ENCODE data around the gene NLRC5.
A peak's percentile ranks its signal among the peaks of the same experiment; 100 is the strongest.

The NLRC5 gene, protein sequence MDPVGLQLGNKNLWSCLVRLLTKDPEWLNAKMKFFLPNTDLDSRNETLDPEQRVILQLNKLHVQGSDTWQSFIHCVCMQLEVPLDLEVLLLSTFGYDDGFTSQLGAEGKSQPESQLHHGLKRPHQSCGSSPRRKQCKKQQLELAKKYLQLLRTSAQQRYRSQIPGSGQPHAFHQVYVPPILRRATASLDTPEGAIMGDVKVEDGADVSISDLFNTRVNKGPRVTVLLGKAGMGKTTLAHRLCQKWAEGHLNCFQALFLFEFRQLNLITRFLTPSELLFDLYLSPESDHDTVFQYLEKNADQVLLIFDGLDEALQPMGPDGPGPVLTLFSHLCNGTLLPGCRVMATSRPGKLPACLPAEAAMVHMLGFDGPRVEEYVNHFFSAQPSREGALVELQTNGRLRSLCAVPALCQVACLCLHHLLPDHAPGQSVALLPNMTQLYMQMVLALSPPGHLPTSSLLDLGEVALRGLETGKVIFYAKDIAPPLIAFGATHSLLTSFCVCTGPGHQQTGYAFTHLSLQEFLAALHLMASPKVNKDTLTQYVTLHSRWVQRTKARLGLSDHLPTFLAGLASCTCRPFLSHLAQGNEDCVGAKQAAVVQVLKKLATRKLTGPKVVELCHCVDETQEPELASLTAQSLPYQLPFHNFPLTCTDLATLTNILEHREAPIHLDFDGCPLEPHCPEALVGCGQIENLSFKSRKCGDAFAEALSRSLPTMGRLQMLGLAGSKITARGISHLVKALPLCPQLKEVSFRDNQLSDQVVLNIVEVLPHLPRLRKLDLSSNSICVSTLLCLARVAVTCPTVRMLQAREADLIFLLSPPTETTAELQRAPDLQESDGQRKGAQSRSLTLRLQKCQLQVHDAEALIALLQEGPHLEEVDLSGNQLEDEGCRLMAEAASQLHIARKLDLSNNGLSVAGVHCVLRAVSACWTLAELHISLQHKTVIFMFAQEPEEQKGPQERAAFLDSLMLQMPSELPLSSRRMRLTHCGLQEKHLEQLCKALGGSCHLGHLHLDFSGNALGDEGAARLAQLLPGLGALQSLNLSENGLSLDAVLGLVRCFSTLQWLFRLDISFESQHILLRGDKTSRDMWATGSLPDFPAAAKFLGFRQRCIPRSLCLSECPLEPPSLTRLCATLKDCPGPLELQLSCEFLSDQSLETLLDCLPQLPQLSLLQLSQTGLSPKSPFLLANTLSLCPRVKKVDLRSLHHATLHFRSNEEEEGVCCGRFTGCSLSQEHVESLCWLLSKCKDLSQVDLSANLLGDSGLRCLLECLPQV (N-terminal part only)

DNA sequence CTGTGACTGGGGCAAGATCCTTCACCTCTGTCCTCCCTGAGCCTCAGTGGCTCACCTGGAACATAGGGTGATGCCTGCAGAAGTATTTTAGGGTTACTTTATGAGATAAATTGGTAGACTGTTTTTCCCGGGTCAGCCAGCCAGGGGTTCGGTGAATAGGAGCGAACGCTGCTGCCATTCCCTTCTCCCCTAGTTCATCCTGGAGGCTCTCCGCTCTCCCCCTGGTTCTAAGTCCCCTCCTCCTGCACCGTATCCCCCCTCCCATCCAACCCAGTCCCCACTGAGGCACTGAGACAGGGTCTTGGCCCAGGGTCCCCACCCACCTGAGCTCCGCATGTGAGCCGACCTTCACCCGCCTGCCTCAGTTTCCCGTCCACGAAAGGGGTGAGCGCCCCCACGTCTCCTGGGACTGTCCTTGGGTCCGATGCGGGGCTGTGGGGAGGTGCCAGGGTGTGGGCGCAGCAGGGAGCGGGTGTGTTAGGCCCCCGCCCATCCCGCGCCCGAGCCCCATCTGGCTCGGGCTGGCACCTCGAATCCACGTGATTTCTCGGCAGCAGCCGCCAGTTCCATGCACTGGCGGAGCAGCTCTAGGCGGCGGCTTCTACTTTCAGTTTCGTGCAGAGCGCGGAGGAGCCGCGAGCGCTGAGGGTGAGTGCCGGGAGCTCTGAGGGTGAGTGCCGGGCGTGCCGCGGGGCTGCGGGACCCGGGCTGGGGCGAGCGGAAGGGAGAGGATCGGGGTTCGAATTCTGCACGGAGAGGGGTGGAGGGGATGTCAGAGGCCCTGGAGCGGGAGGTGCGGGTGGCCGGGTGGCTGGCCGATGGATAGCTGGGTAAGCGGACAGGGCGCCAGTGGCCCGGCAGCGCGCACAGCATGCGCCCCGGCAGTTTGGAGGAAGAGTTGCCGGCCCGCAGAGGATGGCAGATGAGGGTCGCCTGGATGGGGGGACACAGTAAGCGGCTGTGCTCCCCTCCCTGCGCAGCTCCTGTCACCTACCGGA, at the start of gene NLRC5:
Gene NLRC5 (plus strand): TSS at position 610 of the 998 bp plus-strand sequence. CDS start 31,156 bp downstream, outside the sequence.
- peak; percentile 93 for DNase-seq

DNA sequence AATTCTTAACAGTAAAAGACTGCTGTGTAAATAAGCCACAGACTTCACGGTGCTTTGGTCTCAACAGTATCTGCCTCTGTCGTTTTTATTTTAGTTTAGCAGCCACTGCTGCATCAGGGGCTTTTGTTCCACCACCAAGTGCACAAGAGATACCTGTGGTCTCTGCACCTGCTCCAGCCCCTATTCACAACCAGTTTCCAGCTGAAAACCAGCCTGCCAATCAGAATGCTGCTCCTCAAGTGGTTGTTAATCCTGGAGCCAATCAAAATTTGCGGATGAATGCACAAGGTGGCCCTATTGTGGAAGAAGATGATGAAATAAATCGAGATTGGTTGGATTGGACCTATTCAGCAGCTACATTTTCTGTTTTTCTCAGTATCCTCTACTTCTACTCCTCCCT, 49.6 kb upstream of the NLRC5 start:
- no peak for DNase-seq

DNA sequence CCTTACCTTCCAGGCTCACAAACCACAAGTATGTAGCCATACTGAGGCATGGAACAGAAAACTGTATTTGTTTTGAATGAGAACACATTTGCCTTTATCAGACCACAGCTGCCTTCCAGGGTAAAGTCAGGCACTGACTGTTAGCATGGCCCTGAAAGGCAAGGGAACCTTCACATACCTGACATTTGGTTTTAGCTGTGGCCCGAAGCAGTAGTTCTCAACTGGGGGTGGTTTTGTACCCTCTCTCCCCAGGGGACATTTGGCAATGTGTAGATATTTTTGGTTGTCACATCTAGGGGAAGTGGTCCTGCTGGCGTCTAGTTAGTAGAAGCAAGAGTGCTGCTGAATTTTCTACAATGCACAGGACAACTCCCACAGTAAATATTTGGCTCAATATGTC, 48.3 kb upstream of the NLRC5 start:
- no peak for DNase-seq

DNA sequence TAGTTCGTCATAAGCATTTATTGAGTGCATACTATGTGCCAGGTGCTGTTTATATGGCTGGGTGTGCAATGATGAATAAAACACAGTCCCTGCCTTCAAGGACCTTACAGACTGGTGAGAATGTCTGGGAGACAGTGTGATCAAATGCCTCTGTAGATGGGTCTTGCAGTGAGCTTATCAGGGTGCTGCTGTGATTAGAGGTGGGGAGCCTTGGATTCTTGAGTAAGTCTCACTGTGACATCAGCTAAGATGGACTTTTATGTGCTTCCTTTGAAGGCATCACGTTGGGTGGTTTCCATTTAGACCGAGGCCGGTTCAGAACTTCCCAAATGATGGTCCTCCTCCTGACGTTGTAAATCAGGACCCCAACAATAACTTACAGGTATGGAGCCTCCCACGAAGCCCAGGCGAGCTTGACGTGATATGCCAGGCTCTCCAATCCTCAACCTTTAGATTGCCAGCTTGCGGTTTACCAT, 47.5 kb upstream of the NLRC5 start:
- no peak for DNase-seq

DNA sequence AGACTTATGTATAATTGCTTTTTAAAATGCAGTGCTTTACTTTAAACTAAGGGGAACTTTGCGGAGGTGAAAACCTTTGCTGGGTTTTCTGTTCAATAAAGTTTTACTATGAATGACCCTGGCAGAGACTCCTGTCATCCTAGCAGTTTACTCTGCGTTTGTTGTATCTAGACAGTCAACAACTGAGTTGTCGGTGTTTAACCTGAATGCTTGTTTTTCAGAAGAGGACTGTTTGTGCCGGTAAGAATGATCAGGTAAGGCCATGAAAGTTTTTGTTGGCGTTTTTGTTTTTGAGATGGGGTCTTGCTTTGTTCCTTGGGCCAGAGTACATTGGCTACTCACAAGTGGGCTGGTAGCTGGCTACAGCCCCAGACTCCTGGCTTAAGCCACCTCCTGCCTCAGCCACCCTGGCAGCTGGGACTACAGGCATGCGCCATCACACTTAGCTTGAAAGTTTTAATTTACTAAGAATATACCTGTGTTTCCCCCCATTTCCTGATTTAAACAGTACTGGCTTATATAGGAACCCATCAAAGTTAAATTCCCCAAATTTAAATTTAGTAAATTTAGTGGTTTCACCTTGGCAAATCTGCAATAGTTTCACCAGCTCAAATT, 45.5 kb upstream of the NLRC5 start:
- no peak for DNase-seq

DNA sequence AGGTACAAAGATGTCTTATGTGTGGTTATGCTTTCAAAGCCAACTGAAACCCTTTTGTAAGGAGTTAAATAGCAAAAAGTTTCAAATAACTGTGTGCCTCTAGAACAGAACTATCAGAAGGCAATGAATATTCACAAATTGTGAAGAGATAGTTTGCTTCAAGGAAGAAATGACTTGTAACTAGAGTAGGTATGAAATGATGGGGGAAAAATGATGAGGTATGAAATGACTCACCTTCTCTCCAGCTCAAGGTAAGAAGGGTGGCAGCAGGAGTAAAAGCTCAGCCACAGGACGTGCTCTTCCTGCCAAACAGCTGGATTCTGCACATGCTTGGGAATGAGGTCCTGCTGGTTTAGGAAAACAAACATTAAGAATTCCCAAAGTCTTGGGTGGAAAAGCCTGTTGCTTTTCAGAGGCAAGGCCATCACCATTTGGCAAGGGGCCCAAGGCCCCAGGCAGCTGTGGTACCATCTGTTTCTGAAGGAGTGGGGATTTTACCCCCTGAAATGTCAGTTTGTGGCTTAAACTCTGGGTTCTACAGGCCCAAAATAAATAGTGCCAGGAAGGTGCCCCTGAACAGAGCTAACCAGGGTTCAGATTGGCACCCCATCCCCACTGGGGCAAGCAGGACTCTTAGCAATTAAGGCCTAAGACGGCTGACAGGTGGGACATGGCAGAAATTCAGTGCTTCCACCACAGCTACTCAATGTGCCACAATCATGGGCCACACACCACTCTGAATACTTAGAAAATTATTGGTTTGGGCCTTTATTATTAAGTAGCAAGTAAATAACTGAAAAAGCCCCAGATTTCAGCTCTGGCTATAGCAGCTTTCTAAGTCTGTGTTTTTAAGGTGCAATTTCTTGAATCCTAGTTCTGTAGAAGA, 44.2 kb upstream of the NLRC5 start:
- no peak for DNase-seq

DNA sequence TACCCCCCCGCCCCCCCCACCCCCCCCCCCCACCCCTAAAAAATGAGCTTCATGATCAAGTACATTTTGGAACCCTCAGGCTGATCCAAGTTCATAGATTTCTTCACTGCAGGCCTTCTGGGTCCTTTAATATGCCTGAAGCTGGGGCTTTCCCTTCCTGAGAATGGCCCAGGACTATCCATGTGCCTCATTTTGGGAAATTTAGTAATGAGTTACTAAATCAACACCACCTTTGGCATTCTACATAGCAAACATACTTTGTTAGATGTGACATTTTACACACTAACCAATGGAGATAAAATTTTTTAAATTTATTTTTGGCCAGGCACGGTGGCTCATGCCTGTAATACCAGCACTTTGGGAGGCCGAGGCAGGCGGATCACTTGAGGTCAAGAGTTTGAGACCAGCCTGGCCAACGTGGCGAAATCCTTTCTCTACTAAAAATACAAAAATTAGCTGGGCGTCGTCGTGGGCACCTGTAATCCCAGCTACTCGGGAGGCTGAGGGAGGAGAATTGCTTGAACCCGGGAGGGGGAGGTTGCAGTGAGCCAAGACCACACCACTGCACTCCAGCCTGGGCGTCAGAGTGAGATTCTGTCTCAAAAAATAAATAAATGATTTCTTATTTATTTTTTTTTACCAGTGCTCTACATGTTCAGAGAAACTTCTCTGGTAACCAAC, 43.4 kb upstream of the NLRC5 start:
- DNase-seq: no peak

DNA sequence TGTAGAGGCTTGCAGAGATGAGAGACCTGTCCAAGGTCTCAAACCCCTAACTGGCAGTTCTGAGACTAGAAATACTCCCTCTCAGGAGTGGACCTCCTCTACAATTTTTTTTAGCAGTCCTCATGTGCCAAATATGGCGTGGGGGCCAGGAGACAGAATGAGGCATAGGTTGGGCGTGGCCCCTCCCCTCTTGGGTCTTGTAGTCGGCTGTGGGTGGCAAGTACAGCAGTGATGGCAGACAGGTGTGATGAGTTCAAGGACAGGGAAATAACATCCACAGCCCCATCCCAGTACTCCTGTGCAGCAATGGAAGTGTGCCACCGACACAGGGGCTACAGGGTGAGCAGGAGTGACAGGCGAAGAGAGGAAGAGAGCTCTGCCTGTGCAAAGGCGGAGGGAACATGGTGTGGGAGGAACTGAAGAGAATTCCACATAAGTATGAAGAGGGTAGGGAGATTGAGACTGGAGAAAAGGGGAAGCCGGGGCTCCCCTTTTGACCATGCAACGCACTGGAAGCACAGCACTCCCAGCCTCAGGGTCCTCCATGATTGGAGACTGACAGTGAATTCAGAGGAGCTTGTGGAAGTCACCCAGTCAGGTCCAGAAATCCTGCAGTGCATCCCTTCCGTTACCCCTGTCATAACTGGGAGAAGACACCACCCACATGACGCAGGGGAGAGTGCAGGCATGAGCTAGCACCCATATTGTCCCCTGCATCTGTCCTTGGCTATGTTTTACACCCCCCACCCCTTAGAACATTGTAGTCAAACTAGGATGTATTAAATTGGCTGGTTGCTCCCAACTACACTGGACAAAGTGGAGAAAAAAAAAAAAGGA, 42.4 kb upstream of the NLRC5 start:
- no peak for DNase-seq

DNA sequence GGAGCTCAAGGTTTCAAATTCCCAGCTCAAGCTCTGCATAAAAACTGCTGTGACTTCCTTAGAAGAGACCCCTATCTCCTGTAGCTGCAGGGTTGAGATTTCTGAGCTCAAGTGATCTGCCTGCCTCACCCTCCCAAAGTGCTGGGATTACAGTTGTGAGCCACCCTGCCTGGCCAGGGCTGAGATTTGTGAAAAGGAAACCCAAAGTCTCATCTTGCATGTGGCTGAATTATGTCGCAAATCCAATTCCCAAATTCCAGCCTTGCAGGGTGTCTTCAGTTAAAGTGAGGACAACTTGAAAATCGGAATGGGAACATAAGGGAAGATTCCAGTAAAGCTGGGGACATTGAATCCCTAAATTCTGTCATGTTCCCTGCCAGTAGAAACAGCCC, 41.8 kb upstream of the NLRC5 start:
- no peak for DNase-seq

DNA sequence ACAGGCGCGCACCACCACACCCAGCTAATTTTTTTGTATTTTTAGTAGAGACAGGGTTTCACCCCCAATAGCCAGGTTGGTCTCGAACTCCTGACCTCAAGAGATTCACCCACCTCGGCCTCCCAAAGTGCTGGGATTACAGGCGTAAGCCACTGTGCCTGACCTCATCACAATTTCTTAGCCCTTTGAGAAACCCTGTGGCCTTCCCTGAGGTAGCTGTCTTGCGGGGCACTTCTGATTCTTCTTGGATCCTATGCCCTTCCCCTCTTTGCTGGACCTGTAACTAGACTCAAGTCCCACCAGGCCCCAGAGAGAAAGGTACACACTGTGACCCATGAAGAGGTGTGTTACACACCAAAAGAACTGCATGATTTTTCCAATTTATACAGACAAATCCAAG, 41.1 kb upstream of the NLRC5 start:
- no peak for DNase-seq

DNA sequence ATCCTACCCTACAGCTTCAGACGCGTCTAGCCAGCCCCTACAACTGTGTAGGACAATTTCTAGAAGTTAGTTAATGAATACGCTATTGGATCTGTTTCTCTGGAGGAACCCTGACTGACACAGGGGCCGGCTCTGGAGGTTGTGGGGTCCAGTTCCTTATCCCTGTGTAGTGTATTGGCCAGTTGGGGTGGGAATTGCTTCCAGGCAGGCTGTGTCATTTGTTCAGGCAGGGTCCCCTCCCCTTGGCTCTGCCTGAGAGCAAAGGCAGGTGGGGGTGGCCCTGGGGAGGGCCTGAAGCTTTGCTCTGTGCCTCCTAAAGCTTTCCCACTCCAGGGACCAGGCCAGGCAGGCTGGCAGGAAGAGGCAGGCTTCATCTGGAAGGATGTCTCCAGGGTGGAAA, 39.3 kb upstream of the NLRC5 start:
- DNase-seq: no peak

DNA sequence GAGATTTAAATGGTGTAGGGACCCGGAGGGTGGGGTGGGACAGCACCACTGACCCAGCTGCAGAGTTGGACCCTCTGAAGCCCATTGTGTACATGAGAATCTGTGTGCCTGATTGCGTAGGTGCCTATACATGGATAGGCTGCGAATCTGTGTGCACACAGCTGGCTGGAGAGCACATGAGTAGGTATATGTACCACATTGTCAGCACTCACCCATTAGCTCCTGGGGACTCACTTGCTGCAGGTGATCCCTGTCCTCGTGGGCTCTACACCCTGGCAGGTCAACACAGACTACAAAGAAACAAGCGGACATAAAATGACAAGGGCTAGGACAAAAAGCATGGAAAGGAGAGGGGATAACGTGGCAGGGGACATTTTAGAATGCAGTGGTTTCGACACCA, 38.9 kb upstream of the NLRC5 start:
- DNase-seq: no peak

DNA sequence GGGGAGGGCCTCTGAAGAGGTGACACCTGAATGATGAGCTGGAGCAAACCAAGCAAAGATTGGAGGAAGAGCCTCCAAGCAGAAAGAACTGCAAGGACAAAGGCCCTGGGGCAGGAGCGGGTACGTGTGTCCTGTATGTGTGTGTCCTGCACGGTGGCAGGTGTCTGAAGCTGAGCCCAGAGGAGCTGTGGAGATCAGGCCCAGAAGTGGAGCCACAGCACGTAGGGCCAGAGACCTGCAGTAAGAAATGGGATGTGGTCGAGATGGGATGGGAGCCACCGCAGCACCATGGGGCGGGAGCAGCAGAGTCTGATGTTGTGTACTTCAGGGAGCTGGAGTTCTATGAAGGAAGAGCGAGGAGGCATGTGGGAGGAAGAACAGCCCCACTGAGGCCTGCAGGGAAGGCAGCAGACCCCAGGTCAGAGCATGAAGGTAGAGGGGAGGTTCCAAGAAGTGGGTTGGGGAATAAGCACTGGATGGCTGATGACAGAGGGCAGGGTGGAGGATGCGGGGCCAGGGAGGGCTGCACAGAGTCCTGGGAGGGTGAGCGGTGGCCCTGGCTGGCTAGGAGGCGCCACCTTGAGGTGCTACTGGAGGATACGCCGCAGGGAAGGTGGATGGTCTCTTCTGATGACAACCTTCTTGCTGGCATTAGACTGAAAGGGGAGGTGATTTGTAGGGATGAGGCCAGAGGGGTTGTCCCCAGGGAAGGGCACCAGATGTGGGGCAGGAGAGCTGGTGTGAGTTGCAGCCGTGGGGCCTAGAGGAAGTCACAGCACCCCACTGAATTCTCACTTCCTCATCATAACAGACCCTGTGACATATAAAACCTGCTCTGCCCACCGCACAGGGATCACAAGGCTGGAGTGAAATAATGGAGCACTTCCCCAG, 38.2 kb upstream of the NLRC5 start:
- DNase-seq: peak; percentile 27

DNA sequence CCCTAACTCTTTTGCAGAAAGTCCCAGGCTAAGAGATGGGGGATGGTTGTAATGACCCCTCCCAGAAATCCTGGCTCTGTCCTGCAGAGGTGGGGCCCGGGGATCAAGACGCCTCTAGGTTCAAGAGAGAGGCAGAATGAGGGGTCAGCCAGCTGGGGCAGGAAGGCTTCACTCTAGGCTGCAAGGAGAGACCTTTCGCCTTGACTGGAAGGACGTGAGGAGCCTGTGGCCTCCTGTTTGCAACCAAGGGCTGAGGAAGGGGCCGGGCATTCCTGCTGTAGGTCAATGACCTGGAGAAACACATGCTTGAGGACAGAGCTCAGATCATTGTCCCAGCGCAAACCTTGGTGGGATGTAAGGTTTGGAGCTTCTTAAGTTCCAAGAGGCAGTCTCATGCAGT, 36.4 kb upstream of the NLRC5 start:
- no peak for DNase-seq

DNA sequence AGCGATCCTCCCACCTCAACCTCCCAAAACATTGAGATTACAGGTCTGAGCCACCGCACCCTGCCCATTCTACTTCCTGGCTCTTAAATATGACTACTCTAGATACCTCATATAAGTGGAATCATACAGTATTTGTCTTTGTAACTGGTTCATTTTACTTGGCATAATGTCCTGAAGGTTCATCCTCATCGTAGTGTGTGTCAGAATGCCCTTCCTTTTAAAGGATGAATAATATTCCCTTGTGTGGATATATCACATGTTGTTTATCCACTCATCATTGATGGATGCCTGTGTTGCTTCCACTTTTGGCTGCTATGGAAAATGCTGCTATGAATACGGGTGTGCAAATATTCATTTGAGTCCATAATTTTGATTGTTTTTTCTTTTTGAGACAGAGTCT, 33.3 kb upstream of the NLRC5 start:
- no peak for DNase-seq

DNA sequence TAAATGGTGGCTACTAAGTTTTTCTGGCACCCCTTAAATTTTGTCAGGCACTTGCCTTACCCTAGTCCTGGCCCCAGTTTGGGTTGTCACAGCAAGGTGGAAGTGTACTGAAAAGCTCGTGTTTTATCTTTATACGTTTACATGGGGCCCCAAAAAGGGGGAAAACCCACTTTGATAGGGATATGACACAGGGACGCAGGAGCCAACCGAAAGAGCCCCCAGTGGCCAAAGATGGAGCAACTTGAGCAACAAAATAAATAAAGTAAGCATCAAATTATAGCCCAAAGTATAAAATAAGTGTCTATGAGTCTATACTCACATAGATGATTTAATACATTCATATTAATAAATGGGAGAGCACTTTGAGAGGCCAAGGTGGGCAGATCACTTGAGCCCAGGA, 32.6 kb upstream of the NLRC5 start:
- DNase-seq: no peak

DNA sequence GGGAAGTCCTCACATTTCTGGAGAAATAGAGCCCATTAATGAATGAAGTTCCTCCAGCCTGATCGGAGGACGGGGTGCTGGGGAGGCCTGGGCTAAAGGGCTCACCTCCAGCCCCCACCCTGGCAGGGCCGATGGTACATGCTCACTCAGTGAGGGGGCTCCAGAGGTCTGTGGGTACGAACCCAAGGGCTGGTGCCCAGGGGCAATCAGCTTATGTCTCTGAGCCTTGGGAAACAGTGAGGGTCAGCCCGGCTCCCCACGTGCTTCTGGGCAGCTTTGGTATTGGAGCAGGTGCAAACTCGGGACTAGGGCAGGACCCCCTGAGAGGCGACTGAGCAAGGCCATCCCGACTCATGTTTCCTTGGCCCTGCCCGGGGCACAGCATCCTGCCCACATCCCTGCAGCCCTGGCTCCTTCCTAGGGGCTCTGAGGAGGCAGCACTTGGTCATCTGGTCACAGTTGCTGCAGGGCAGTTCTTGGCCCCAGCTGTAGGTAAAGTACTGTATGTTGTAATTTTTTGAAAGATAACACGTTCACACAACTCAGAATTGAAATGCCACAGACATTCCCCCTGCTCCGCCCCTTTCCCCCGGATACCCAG, 28.6 kb upstream of the NLRC5 start:
- no peak for DNase-seq
